ENCODE results near the gene SMC6.

The SMC6 gene

GRCh38 chr2:17718689-17719088 lies 34.9 kb downstream of the SMC6 start:
- peaks cover 30% of the 10 kb centered on the region for H3K36me3 ChIP-seq (replicated peaks)
- TF ChIP-seq, protein P1, sequence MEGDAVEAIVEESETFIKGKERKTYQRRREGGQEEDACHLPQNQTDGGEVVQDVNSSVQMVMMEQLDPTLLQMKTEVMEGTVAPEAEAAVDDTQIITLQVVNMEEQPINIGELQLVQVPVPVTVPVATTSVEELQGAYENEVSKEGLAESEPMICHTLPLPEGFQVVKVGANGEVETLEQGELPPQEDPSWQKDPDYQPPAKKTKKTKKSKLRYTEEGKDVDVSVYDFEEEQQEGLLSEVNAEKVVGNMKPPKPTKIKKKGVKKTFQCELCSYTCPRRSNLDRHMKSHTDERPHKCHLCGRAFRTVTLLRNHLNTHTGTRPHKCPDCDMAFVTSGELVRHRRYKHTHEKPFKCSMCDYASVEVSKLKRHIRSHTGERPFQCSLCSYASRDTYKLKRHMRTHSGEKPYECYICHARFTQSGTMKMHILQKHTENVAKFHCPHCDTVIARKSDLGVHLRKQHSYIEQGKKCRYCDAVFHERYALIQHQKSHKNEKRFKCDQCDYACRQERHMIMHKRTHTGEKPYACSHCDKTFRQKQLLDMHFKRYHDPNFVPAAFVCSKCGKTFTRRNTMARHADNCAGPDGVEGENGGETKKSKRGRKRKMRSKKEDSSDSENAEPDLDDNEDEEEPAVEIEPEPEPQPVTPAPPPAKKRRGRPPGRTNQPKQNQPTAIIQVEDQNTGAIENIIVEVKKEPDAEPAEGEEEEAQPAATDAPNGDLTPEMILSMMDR (IDR thresholded peaks at IDR 0.05; ENCODE audit: low read depth, low read length, missing control alignments) = no peak
- in situ Hi-C loops (cut with HindIII; ENCODE audit: low pct_ligation_motif_present, low sequenced_read_pairs) = no loop called here
- no peak overlapping the region for H3K4me3 ChIP-seq (ENCODE audit: low read depth, low read length)
- DNase-seq = no peak
- H3K27me3 ChIP-seq (replicated peaks) = no peaks in the 10 kb centered on the region
- no peak overlapping the region for H3K27ac ChIP-seq

- in situ Hi-C loops (cut with HindIII; ENCODE audit: low pct_ligation_motif_present, low sequenced_read_pairs) = no loop called here
- H3K36me3 ChIP-seq (replicated peaks) = peaks cover 39% of the 10 kb centered on the region
- H3K27me3 ChIP-seq (replicated peaks) = no peaks in the 10 kb centered on the region
- H3K4me3 ChIP-seq (ENCODE audit: low read depth, low read length) = no peak overlapping the region
- no peak for DNase-seq
- TF ChIP-seq, protein P1 (IDR thresholded peaks at IDR 0.05; ENCODE audit: low read depth, low read length, missing control alignments) = no peak
- H3K27ac ChIP-seq = no peak overlapping the region
These were observed 35.9 kb downstream of the SMC6 start for GRCh38 chr2:17717666-17718065.

- H3K27me3 ChIP-seq (replicated peaks) = no peaks in the 10 kb centered on the region
- H3K27ac ChIP-seq = no peak overlapping the region
- H3K4me3 ChIP-seq (ENCODE audit: low read depth, low read length) = no peak overlapping the region
- in situ Hi-C loops (cut with HindIII; ENCODE audit: low pct_ligation_motif_present, low sequenced_read_pairs) = no loop called here
- H3K36me3 ChIP-seq (replicated peaks) = peaks cover 56% of the 10 kb centered on the region
- no peak for DNase-seq
- TF ChIP-seq, protein P1 (IDR thresholded peaks at IDR 0.05; ENCODE audit: low read depth, low read length, missing control alignments) = no peak
These were observed 40.3 kb downstream of the SMC6 start for GRCh38 chr2:17713291-17713690.

- Histone ChIP-seq H3K36me3 (replicated peaks) (peaks cover 44% of the 10 kb centered on the region), H3K4me3 (ENCODE audit: low read depth, low read length) (no peak overlapping the region), H3K27ac (no peak overlapping the region), H3K27me3 (replicated peaks) (no peaks in the 10 kb centered on the region)
- no peak for DNase-seq
- TF ChIP-seq, protein P1 (IDR thresholded peaks at IDR 0.05; ENCODE audit: low read depth, low read length, missing control alignments) = no peak
- in situ Hi-C loops (cut with HindIII; ENCODE audit: low pct_ligation_motif_present, low sequenced_read_pairs) = no loop called here
These were observed 42.9 kb downstream of the SMC6 start for GRCh38 chr2:17710547-17711248.

DNA sequence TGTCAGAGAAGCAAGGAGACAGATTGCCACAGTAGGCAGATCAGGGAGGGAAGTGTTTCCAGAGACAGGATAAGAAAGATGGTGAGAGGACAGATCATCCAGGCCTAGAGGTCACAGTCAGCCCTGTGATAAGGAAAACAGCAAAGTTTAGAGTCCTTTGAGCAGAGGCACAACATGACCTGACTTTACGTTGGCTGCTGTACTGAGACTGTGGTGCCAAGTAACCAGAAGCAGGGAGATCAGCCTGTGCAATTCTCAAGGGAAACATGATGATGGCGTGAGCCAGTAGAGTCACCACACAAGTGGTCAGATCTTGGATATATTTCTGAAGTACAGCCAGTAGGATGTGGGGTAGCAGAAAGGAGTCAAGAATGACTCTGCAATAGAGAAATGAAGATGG lies 43.7 kb downstream of the SMC6 start:
- H3K27ac ChIP-seq = no peak overlapping the region
- peak; percentile 4 for DNase-seq
- H3K4me3 ChIP-seq (ENCODE audit: low read depth, low read length) = no peak overlapping the region
- TF ChIP-seq, protein P1 (IDR thresholded peaks at IDR 0.05; ENCODE audit: low read depth, low read length, missing control alignments) = no peak
- H3K36me3 ChIP-seq (replicated peaks) = peaks cover 47% of the 10 kb centered on the region
- in situ Hi-C loops (cut with HindIII; ENCODE audit: low pct_ligation_motif_present, low sequenced_read_pairs) = no loop called here
- no peaks in the 10 kb centered on the region for H3K27me3 ChIP-seq (replicated peaks)

DNA sequence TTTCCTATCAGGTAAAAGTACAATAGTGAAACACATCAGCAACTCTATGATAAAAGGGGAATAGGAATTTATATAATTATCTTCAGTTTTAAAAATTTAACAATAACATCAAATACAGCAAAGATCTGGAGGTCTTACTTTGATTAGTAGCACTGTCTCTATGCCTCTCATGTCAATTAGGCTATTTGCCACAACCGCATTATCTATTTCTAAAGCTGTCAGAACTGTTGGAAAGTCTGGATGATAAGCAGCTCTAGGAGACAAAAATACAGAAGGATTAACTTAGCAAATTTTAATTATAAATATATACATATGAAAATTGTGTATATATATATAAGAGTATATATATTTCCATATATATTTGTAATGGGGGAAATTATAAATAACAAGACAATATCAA lies 45.1 kb downstream of the SMC6 start:
- Histone ChIP-seq H3K36me3 (replicated peaks) (peaks cover 44% of the 10 kb centered on the region), H3K27ac (no peak overlapping the region), H3K27me3 (replicated peaks) (no peaks in the 10 kb centered on the region), H3K4me3 (ENCODE audit: low read depth, low read length) (no peak overlapping the region)
- no peak for DNase-seq
- TF ChIP-seq, protein P1 (IDR thresholded peaks at IDR 0.05; ENCODE audit: low read depth, low read length, missing control alignments) = no peak
- in situ Hi-C loops (cut with HindIII; ENCODE audit: low pct_ligation_motif_present, low sequenced_read_pairs) = no loop called here

Data from brain microvascular endothelial cell (primary cell).